ENCODE measurements around the gene TAF1L.

The TAF1L gene

GRCh38 chr9:32589083-32589723 is 46.3 kb downstream of the TAF1L start:
- Histone ChIP-seq H3K9ac (ENCODE audit: low read length) (no peak overlapping the region), H3K36me3 (ENCODE audit: control insufficient read depth, insufficient read depth, low read length, severe bottlenecking) (no peaks in the 10 kb centered on the region), H3K27me3 (replicated peaks; ENCODE audit: control insufficient read depth, insufficient read depth, low read length) (no peaks in the 10 kb centered on the region), H3K4me1 (ENCODE audit: control insufficient read depth, insufficient read depth, low read length) (peaks cover 6% of the 10 kb centered on the region), H3K9me3 (ENCODE audit: control insufficient read depth, low read length) (no peaks in the 10 kb centered on the region), H3K4me3 (ENCODE audit: low read length) (no peak overlapping the region)
- peak; percentile 74 for DNase-seq (ENCODE audit: low read depth)

GRCh38 chr9:32587901-32588300 is 47.6 kb downstream of the TAF1L start:
- Histone ChIP-seq H3K9me3 (ENCODE audit: control insufficient read depth, low read length) (no peaks in the 10 kb centered on the region), H3K27me3 (replicated peaks; ENCODE audit: control insufficient read depth, insufficient read depth, low read length) (no peaks in the 10 kb centered on the region), H3K36me3 (ENCODE audit: control insufficient read depth, insufficient read depth, low read length, severe bottlenecking) (no peaks in the 10 kb centered on the region), H3K4me1 (ENCODE audit: control insufficient read depth, insufficient read depth, low read length) (peaks cover 6% of the 10 kb centered on the region), H3K9ac (ENCODE audit: low read length) (no peak overlapping the region), H3K4me3 (ENCODE audit: low read length) (no peak overlapping the region)
- DNase-seq (ENCODE audit: low read depth): no peak

- Histone ChIP-seq H3K4me3 (ENCODE audit: low read length) (no peak overlapping the region), H3K36me3 (ENCODE audit: control insufficient read depth, insufficient read depth, low read length, severe bottlenecking) (no peaks in the 10 kb centered on the region), H3K9me3 (ENCODE audit: control insufficient read depth, low read length) (no peaks in the 10 kb centered on the region), H3K9ac (ENCODE audit: low read length) (no peak overlapping the region), H3K4me1 (ENCODE audit: control insufficient read depth, insufficient read depth, low read length) (peaks cover 15% of the 10 kb centered on the region), H3K27me3 (replicated peaks; ENCODE audit: control insufficient read depth, insufficient read depth, low read length) (no peaks in the 10 kb centered on the region)
- DNase-seq (ENCODE audit: low read depth): peak; percentile 16
Measured at GRCh38 chr9:32584784-32585183, 50.7 kb downstream of the TAF1L start.

GRCh38 chr9:32581512-32582143 is 53.8 kb downstream of the TAF1L start:
- Histone ChIP-seq H3K9ac (ENCODE audit: low read length) (peak overlapping the region; percentile 3), H3K9me3 (ENCODE audit: control insufficient read depth, low read length) (no peaks in the 10 kb centered on the region), H3K36me3 (ENCODE audit: control insufficient read depth, insufficient read depth, low read length, severe bottlenecking) (no peaks in the 10 kb centered on the region), H3K4me3 (ENCODE audit: low read length) (no peak overlapping the region), H3K27me3 (replicated peaks; ENCODE audit: control insufficient read depth, insufficient read depth, low read length) (no peaks in the 10 kb centered on the region), H3K4me1 (ENCODE audit: control insufficient read depth, insufficient read depth, low read length) (peaks cover 9% of the 10 kb centered on the region)
- peak; percentile 74 for DNase-seq (ENCODE audit: low read depth)

GRCh38 chr9:32580631-32581300 is 54.7 kb downstream of the TAF1L start:
- no peak overlapping the region for H3K4me3 ChIP-seq (ENCODE audit: low read length)
- DNase-seq (ENCODE audit: low read depth): no peak
- no peaks in the 10 kb centered on the region for H3K36me3 ChIP-seq (ENCODE audit: control insufficient read depth, insufficient read depth, low read length, severe bottlenecking)
- H3K9me3 ChIP-seq (ENCODE audit: control insufficient read depth, low read length): no peaks in the 10 kb centered on the region
- H3K9ac ChIP-seq (ENCODE audit: low read length): peak overlapping the region; percentile 3
- H3K27me3 ChIP-seq (replicated peaks; ENCODE audit: control insufficient read depth, insufficient read depth, low read length): no peaks in the 10 kb centered on the region
- H3K4me1 ChIP-seq (ENCODE audit: control insufficient read depth, insufficient read depth, low read length): peaks cover 9% of the 10 kb centered on the region

- peaks cover 9% of the 10 kb centered on the region for H3K4me1 ChIP-seq (ENCODE audit: control insufficient read depth, insufficient read depth, low read length)
- peak; percentile 84 for DNase-seq (ENCODE audit: low read depth)
- H3K36me3 ChIP-seq (ENCODE audit: control insufficient read depth, insufficient read depth, low read length, severe bottlenecking): no peaks in the 10 kb centered on the region
- H3K9ac ChIP-seq (ENCODE audit: low read length): no peak overlapping the region
- H3K4me3 ChIP-seq (ENCODE audit: low read length): no peak overlapping the region
- no peaks in the 10 kb centered on the region for H3K9me3 ChIP-seq (ENCODE audit: control insufficient read depth, low read length)
- H3K27me3 ChIP-seq (replicated peaks; ENCODE audit: control insufficient read depth, insufficient read depth, low read length): no peaks in the 10 kb centered on the region
Measured at GRCh38 chr9:32579706-32580331, 55.6 kb downstream of the TAF1L start.

Data from adipocyte (in vitro differentiated cells).